Activated CD4-positive, alpha-beta T cell treated with anti-CD3 and anti-CD28 coated beads, Interleukin-2, amount 10 ng/mL, durations not matched to agents 24 days and 14 days (primary cell): Measurements from ENCODE around the gene RARA. TPM values are rescaled to one million over a fixed set of nuclear protein-coding genes. Genes with fewer than 3 reads are reported as not detected.
"Not testable (repeated sequence)": the region's sequence is repeated elsewhere in the genome, so short reads cannot be mapped to it uniquely, and the experiment has no call there.

Experiments
- DNase-seq: peaks from one replicate; pipeline ENCODE4 v3.0.0; 2022
- H3K27ac Mint-ChIP-seq: one replicate; pipeline ENCODE4 v1.8.0; 2022; ENCODE audit warnings: mild to moderate bottlenecking, mixed read lengths
- H3K27me3 Mint-ChIP-seq: one replicate; pipeline ENCODE4 v1.8.0; 2022; ENCODE audit warnings: mixed read lengths
- H3K36me3 Mint-ChIP-seq: one replicate; pipeline ENCODE4 v1.8.0; 2022; ENCODE audit warnings: low read depth, mild to moderate bottlenecking, mixed read lengths
- H3K4me1 Mint-ChIP-seq: one replicate; pipeline ENCODE4 v1.8.0; 2021; ENCODE audit warnings: mixed read lengths
- H3K4me3 Mint-ChIP-seq: one replicate; pipeline ENCODE4 v1.8.0; 2022; ENCODE audit warnings: mild to moderate bottlenecking, moderate library complexity, mixed read lengths
- H3K9me3 Mint-ChIP-seq: one replicate; pipeline ENCODE4 v1.8.0; 2021; ENCODE audit warnings: mixed read lengths
- intact Hi-C: fragments of 100-400 bp; cut with micrococcal nuclease; formaldehyde crosslinking; loops from one replicate; pipeline ENCODE4 v1.15.1; 2023
- total RNA-seq: library from RNA; stranded (reverse); gene quantifications from 2 replicates; pipeline ENCODE4 v1.2.3, GENCODE V29; 2022

Gene RARA
- total RNA-seq, 1 donor from 2014 or later = 24.0 TPM

- Mint-ChIP-seq H3K4me1 (peaks cover 18% of the 10 kb centered on the region), H3K36me3 (peaks cover 7% of the 10 kb centered on the region), H3K9me3 (no peaks in the 10 kb centered on the region), H3K27ac (peak overlapping the region; percentile 67), H3K4me3 (peak overlapping the region; percentile 83), H3K27me3 (no peaks in the 10 kb centered on the region)
- intact Hi-C loops = loop anchor here (2.0 to 5.0 kb wide), 2 partner anchors 39 to 82 kb away; no protein-coding TSS in a partner anchor
- DNase-seq = peak; percentile 81
Observed at GRCh38 chr17:40363111-40363827, 54.3 kb downstream of the RARA start.

GRCh38 chr17:40364121-40364861 is 55.3 kb downstream of the RARA start, which contains the start of gene GJD3:
Gene GJD3 (minus strand): TSS chr17:40364737. CDS start chr17:40363815, 922 bp downstream.
- Mint-ChIP-seq H3K27ac (peak within 1 kb of the TSS; percentile 61), H3K27me3 (no peaks in the 10 kb centered on the region), H3K36me3 (peaks cover 7% of the 10 kb centered on the region), H3K9me3 (no peaks in the 10 kb centered on the region), H3K4me1 (peaks cover 11% of the 10 kb centered on the region), H3K4me3 (peak within 1 kb of the TSS; percentile 83)
- intact Hi-C loops = loop anchor here (5.0 kb wide), 1 partner anchor 38 kb away; no protein-coding TSS in a partner anchor
- DNase-seq = peak; percentile 57

- H3K9me3 Mint-ChIP-seq = no peaks in the 10 kb centered on the region
Observed at GRCh38 chr17:40364906-40365305, 55.9 kb downstream of the RARA start.

GRCh38 chr17:40366076-40366860 is 57.3 kb downstream of the RARA start:
- DNase-seq = no peak
- H3K9me3 Mint-ChIP-seq = no peaks in the 10 kb centered on the region
- no peak overlapping the region for H3K4me3 Mint-ChIP-seq
- no peaks in the 10 kb centered on the region for H3K27me3 Mint-ChIP-seq
- H3K36me3 Mint-ChIP-seq = peaks cover 7% of the 10 kb centered on the region
- peaks cover 11% of the 10 kb centered on the region for H3K4me1 Mint-ChIP-seq
- intact Hi-C loops = no loop called here
- H3K27ac Mint-ChIP-seq = no peak overlapping the region

More at GRCh38 chr17:40364906-40365305, 55.9 kb downstream of the RARA start:
- H3K27me3 Mint-ChIP-seq = no peaks in the 10 kb centered on the region
- intact Hi-C loops = loop anchor here (5.0 kb wide), 1 partner anchor 37 kb away; no protein-coding TSS in a partner anchor
- H3K36me3 Mint-ChIP-seq = peaks cover 7% of the 10 kb centered on the region
- H3K27ac Mint-ChIP-seq = no peak overlapping the region
- H3K4me3 Mint-ChIP-seq = peak overlapping the region; percentile 83
- H3K4me1 Mint-ChIP-seq = peaks cover 11% of the 10 kb centered on the region
- no peak for DNase-seq

- H3K4me3 Mint-ChIP-seq = no peak overlapping the region
- H3K27me3 Mint-ChIP-seq = no peaks in the 10 kb centered on the region
- no peak for DNase-seq
- H3K9me3 Mint-ChIP-seq = no peaks in the 10 kb centered on the region
- intact Hi-C loops = no loop called here
- no peak overlapping the region for H3K27ac Mint-ChIP-seq
- peaks cover 7% of the 10 kb centered on the region for H3K36me3 Mint-ChIP-seq
- peaks cover 12% of the 10 kb centered on the region for H3K4me1 Mint-ChIP-seq
Observed at GRCh38 chr17:40366861-40367518, 58.0 kb downstream of the RARA start.

GRCh38 chr17:40367728-40368127 is 58.7 kb downstream of the RARA start:
- H3K4me1 Mint-ChIP-seq = peaks cover 15% of the 10 kb centered on the region
- H3K36me3 Mint-ChIP-seq, DNase-seq, H3K27me3 Mint-ChIP-seq, H3K4me3 Mint-ChIP-seq, H3K9me3 Mint-ChIP-seq, intact Hi-C loops, H3K27ac Mint-ChIP-seq: not testable (repeated sequence)

- no peak overlapping the region for H3K27ac Mint-ChIP-seq
- peaks cover 3% of the 10 kb centered on the region for H3K36me3 Mint-ChIP-seq
- intact Hi-C loops = no loop called here
Observed at GRCh38 chr17:40369923-40370322, 60.9 kb downstream of the RARA start.

GRCh38 chr17:40371261-40371929 is 62.4 kb downstream of the RARA start:
- Mint-ChIP-seq H3K4me3 (no peak overlapping the region), H3K36me3 (peaks cover 2% of the 10 kb centered on the region)

More at GRCh38 chr17:40369923-40370322, 60.9 kb downstream of the RARA start:
- Mint-ChIP-seq H3K9me3 (no peaks in the 10 kb centered on the region), H3K27me3 (no peaks in the 10 kb centered on the region), H3K4me1 (peaks cover 27% of the 10 kb centered on the region), H3K4me3 (no peak overlapping the region)
- DNase-seq = no peak

GRCh38 chr17:40372031-40372430 is 63.1 kb downstream of the RARA start:
- Mint-ChIP-seq H3K27ac (peak overlapping the region; percentile 0), H3K36me3 (peaks cover 4% of the 10 kb centered on the region), H3K4me1 (peaks cover 30% of the 10 kb centered on the region), H3K4me3 (no peak overlapping the region), H3K9me3 (peaks cover 5% of the 10 kb centered on the region), H3K27me3 (peaks cover 2% of the 10 kb centered on the region)
- no peak for DNase-seq
- intact Hi-C loops = no loop called here

More at GRCh38 chr17:40371261-40371929, 62.4 kb downstream of the RARA start:
- Mint-ChIP-seq H3K27ac (peak overlapping the region; percentile 35), H3K9me3 (peaks cover under 1% of the 10 kb centered on the region), H3K4me1 (peaks cover 27% of the 10 kb centered on the region), H3K27me3 (no peaks in the 10 kb centered on the region)
- peak; percentile 81 for DNase-seq
- intact Hi-C loops = no loop called here

- DNase-seq, H3K9me3 Mint-ChIP-seq, intact Hi-C loops, H3K36me3 Mint-ChIP-seq, H3K4me3 Mint-ChIP-seq, H3K27me3 Mint-ChIP-seq: not testable (repeated sequence)
- Mint-ChIP-seq H3K4me1 (peaks cover 30% of the 10 kb centered on the region), H3K27ac (peak overlapping the region; percentile 76)
Observed at GRCh38 chr17:40372644-40373043, 63.7 kb downstream of the RARA start.

- intact Hi-C loops = no loop called here
- Mint-ChIP-seq H3K4me3 (no peak overlapping the region), H3K9me3 (peaks cover 5% of the 10 kb centered on the region)
Observed at GRCh38 chr17:40373324-40373723, 64.3 kb downstream of the RARA start.

GRCh38 chr17:40373999-40374398 is 65.0 kb downstream of the RARA start:
- Mint-ChIP-seq H3K36me3 (peaks cover 2% of the 10 kb centered on the region), H3K4me3 (no peak overlapping the region), H3K27ac (peak overlapping the region; percentile 76), H3K27me3 (peaks cover 4% of the 10 kb centered on the region), H3K4me1 (peaks cover 30% of the 10 kb centered on the region), H3K9me3 (peaks cover 5% of the 10 kb centered on the region)
- no peak for DNase-seq
- intact Hi-C loops = no loop called here

More at GRCh38 chr17:40373324-40373723, 64.3 kb downstream of the RARA start:
- peaks cover 2% of the 10 kb centered on the region for H3K36me3 Mint-ChIP-seq
- H3K27me3 Mint-ChIP-seq = peaks cover 4% of the 10 kb centered on the region
- DNase-seq = no peak
- peak overlapping the region; percentile 76 for H3K27ac Mint-ChIP-seq
- H3K4me1 Mint-ChIP-seq = peaks cover 30% of the 10 kb centered on the region
